ENCODE measurements around the gene SLC24A4. TPM values are rescaled to one million over a fixed set of nuclear protein-coding genes. Genes with fewer than 3 reads are reported as not detected.

SLC24A4 gene
- total RNA-seq, result not detected in 2 replicates

GRCh38 chr14:92323011-92323915 lies at the start of gene SLC24A4:
SLC24A4 (plus strand) TSS chr14:92323165; CDS start chr14:92323831, 666 bp downstream.
- Mint-ChIP-seq H3K4me3 (peak within 1 kb of the TSS; percentile 57), H3K4me1 (ENCODE audit: low read depth) (no peaks in the 10 kb centered on the region), H3K9me3 (no peaks in the 10 kb centered on the region), H3K27me3 (ENCODE audit: insufficient read depth) (peaks cover 70% of the 10 kb centered on the region), H3K27ac (no peak within 1 kb of the TSS), H3K36me3 (ENCODE audit: low read depth) (no peaks in the 10 kb centered on the region)
- DNase-seq (ENCODE audit: low spot score), result no peak
- intact Hi-C loops (cut with micrococcal nuclease), result no loop called here

GRCh38 chr14:92273166-92273565 lies 49.8 kb upstream of the SLC24A4 start:
- Mint-ChIP-seq H3K27ac (no peak overlapping the region), H3K36me3 (ENCODE audit: low read depth) (peaks cover 2% of the 10 kb centered on the region), H3K9me3 (no peaks in the 10 kb centered on the region), H3K4me3 (no peak overlapping the region), H3K4me1 (ENCODE audit: low read depth) (no peaks in the 10 kb centered on the region), H3K27me3 (ENCODE audit: insufficient read depth) (peaks cover 15% of the 10 kb centered on the region)
- no peak for DNase-seq (ENCODE audit: low spot score)
- intact Hi-C loops (cut with micrococcal nuclease), result no loop called here

GRCh38 chr14:92274055-92274454 lies 48.9 kb upstream of the SLC24A4 start:
- peaks cover 15% of the 10 kb centered on the region for H3K27me3 Mint-ChIP-seq (ENCODE audit: insufficient read depth)
- DNase-seq (ENCODE audit: low spot score), result no peak
- H3K9me3 Mint-ChIP-seq, result no peaks in the 10 kb centered on the region
- intact Hi-C loops (cut with micrococcal nuclease), result no loop called here
- no peak overlapping the region for H3K4me3 Mint-ChIP-seq
- no peaks in the 10 kb centered on the region for H3K4me1 Mint-ChIP-seq (ENCODE audit: low read depth)
- H3K36me3 Mint-ChIP-seq (ENCODE audit: low read depth), result peaks cover 2% of the 10 kb centered on the region
- H3K27ac Mint-ChIP-seq, result no peak overlapping the region

GRCh38 chr14:92276074-92276473 lies 46.9 kb upstream of the SLC24A4 start:
- intact Hi-C loops (cut with micrococcal nuclease), result no loop called here
- Mint-ChIP-seq H3K27ac (no peak overlapping the region), H3K27me3 (ENCODE audit: insufficient read depth) (peaks cover 11% of the 10 kb centered on the region), H3K4me3 (no peak overlapping the region), H3K36me3 (ENCODE audit: low read depth) (peaks cover 7% of the 10 kb centered on the region), H3K4me1 (ENCODE audit: low read depth) (peaks cover 19% of the 10 kb centered on the region), H3K9me3 (no peaks in the 10 kb centered on the region)
- no peak for DNase-seq (ENCODE audit: low spot score)

GRCh38 chr14:92277031-92277430 lies 45.9 kb upstream of the SLC24A4 start:
- peaks cover 4% of the 10 kb centered on the region for H3K27me3 Mint-ChIP-seq (ENCODE audit: insufficient read depth)
- H3K4me1 Mint-ChIP-seq (ENCODE audit: low read depth), result peaks cover 29% of the 10 kb centered on the region
- H3K9me3 Mint-ChIP-seq, result peaks cover 7% of the 10 kb centered on the region
- intact Hi-C loops (cut with micrococcal nuclease), result no loop called here
- no peak overlapping the region for H3K4me3 Mint-ChIP-seq
- no peak for DNase-seq (ENCODE audit: low spot score)
- no peak overlapping the region for H3K27ac Mint-ChIP-seq
- H3K36me3 Mint-ChIP-seq (ENCODE audit: low read depth), result peaks cover 5% of the 10 kb centered on the region

GRCh38 chr14:92280554-92281262 lies 42.3 kb upstream of the SLC24A4 start:
- Mint-ChIP-seq H3K4me1 (ENCODE audit: low read depth) (peaks cover 30% of the 10 kb centered on the region), H3K9me3 (peaks cover 8% of the 10 kb centered on the region), H3K36me3 (ENCODE audit: low read depth) (peaks cover 5% of the 10 kb centered on the region), H3K27me3 (ENCODE audit: insufficient read depth) (no peaks in the 10 kb centered on the region), H3K4me3 (peak overlapping the region; percentile 15), H3K27ac (peak overlapping the region; percentile 46)
- intact Hi-C loops (cut with micrococcal nuclease), result no loop called here
- DNase-seq (ENCODE audit: low spot score), result peak; percentile 17

- no peak for DNase-seq (ENCODE audit: low spot score)
- Mint-ChIP-seq H3K4me1 (ENCODE audit: low read depth) (peaks cover 30% of the 10 kb centered on the region), H3K27me3 (ENCODE audit: insufficient read depth) (no peaks in the 10 kb centered on the region), H3K4me3 (no peak overlapping the region), H3K9me3 (peaks cover 8% of the 10 kb centered on the region), H3K36me3 (ENCODE audit: low read depth) (peaks cover 5% of the 10 kb centered on the region), H3K27ac (no peak overlapping the region)
- intact Hi-C loops (cut with micrococcal nuclease), result no loop called here
These were observed 40.3 kb upstream of the SLC24A4 start for GRCh38 chr14:92282669-92283068.

GRCh38 chr14:92285311-92285710 lies 37.7 kb upstream of the SLC24A4 start:
- Mint-ChIP-seq H3K9me3 (peaks cover 8% of the 10 kb centered on the region), H3K4me3 (no peak overlapping the region), H3K27me3 (ENCODE audit: insufficient read depth) (peaks cover 5% of the 10 kb centered on the region), H3K27ac (no peak overlapping the region), H3K36me3 (ENCODE audit: low read depth) (peaks cover 3% of the 10 kb centered on the region), H3K4me1 (ENCODE audit: low read depth) (peaks cover 18% of the 10 kb centered on the region)
- intact Hi-C loops (cut with micrococcal nuclease), result no loop called here
- no peak for DNase-seq (ENCODE audit: low spot score)

- Mint-ChIP-seq H3K9me3 (no peaks in the 10 kb centered on the region), H3K36me3 (ENCODE audit: low read depth) (no peaks in the 10 kb centered on the region), H3K4me1 (ENCODE audit: low read depth) (no peaks in the 10 kb centered on the region), H3K27ac (no peak overlapping the region), H3K27me3 (ENCODE audit: insufficient read depth) (peaks cover 12% of the 10 kb centered on the region), H3K4me3 (no peak overlapping the region)
- intact Hi-C loops (cut with micrococcal nuclease), result no loop called here
- no peak for DNase-seq (ENCODE audit: low spot score)
These were observed 35.0 kb upstream of the SLC24A4 start for GRCh38 chr14:92287987-92288386.

GRCh38 chr14:92288994-92289660 lies 33.8 kb upstream of the SLC24A4 start:
- no peak overlapping the region for H3K4me3 Mint-ChIP-seq
- intact Hi-C loops (cut with micrococcal nuclease), result no loop called here

GRCh38 chr14:92292673-92293072 lies 30.3 kb upstream of the SLC24A4 start:
- H3K36me3 Mint-ChIP-seq (ENCODE audit: low read depth), result no peaks in the 10 kb centered on the region
- no peak for DNase-seq (ENCODE audit: low spot score)
- peaks cover 23% of the 10 kb centered on the region for H3K27me3 Mint-ChIP-seq (ENCODE audit: insufficient read depth)
- H3K4me3 Mint-ChIP-seq, result no peak overlapping the region
- intact Hi-C loops (cut with micrococcal nuclease), result no loop called here
- H3K27ac Mint-ChIP-seq, result no peak overlapping the region
- no peaks in the 10 kb centered on the region for H3K9me3 Mint-ChIP-seq
- H3K4me1 Mint-ChIP-seq (ENCODE audit: low read depth), result no peaks in the 10 kb centered on the region

More at GRCh38 chr14:92288994-92289660, 33.8 kb upstream of the SLC24A4 start:
- DNase-seq (ENCODE audit: low spot score), result no peak
- H3K36me3 Mint-ChIP-seq (ENCODE audit: low read depth), result no peaks in the 10 kb centered on the region
- peaks cover 15% of the 10 kb centered on the region for H3K27me3 Mint-ChIP-seq (ENCODE audit: insufficient read depth)
- no peaks in the 10 kb centered on the region for H3K4me1 Mint-ChIP-seq (ENCODE audit: low read depth)
- no peaks in the 10 kb centered on the region for H3K9me3 Mint-ChIP-seq
- H3K27ac Mint-ChIP-seq, result no peak overlapping the region

GRCh38 chr14:92294506-92294905 lies 28.5 kb upstream of the SLC24A4 start:
- Mint-ChIP-seq H3K27ac (no peak overlapping the region), H3K4me3 (no peak overlapping the region), H3K36me3 (ENCODE audit: low read depth) (no peaks in the 10 kb centered on the region), H3K27me3 (ENCODE audit: insufficient read depth) (peaks cover 25% of the 10 kb centered on the region), H3K9me3 (no peaks in the 10 kb centered on the region), H3K4me1 (ENCODE audit: low read depth) (no peaks in the 10 kb centered on the region)
- intact Hi-C loops (cut with micrococcal nuclease), result no loop called here
- DNase-seq (ENCODE audit: low spot score), result no peak
